Kidney (tissue), 14 donors: Measurements from ENCODE around the gene PLCB4. TPM values are rescaled to one million over a fixed set of nuclear protein-coding genes. Genes with fewer than 3 reads are reported as not detected.

Source experiments
- DNase-seq, 5 donors: peaks; one replicate each; pipeline ENCODE4 v3.0.0-alpha.2; 2013 to 2020
- FAIRE-seq: peaks from 2 replicates; lab custom pipeline; 2012; peaks lifted over from hg19 to GRCh38; lab: Jason Lieb, UNC
- H3K27ac ChIP-seq, 2 donors: one replicate each; pipeline ENCODE4 v1.7.0; 2013; ENCODE audit warnings: low read depth in 2 of 2, low read length in 2 of 2, inconsistent platforms in 1 of 2
- H3K27me3 ChIP-seq: one replicate; pipeline ENCODE4 v1.7.1; 2013; ENCODE audit warnings: low read length, inconsistent platforms; ENCODE audit not compliant: control insufficient read depth, insufficient read depth
- H3K36me3 ChIP-seq, 3 donors: one replicate each; pipeline versions ENCODE4 v1.7.0 to v1.7.1; 2013; ENCODE audit warnings: low read length in 3 of 3, control low read depth in 1 of 3, inconsistent platforms in 1 of 3; ENCODE audit not compliant: insufficient read depth in 3 of 3, control insufficient read depth in 2 of 3
- H3K4me1 ChIP-seq, 3 donors: one replicate each; pipeline versions ENCODE4 v1.7.0 to v1.7.1; 2013; ENCODE audit warnings: low read length in 3 of 3, inconsistent platforms in 1 of 3, low read depth in 1 of 3; ENCODE audit not compliant: control insufficient read depth in 2 of 3, insufficient read depth in 2 of 3
- H3K4me3 ChIP-seq, 3 donors: one replicate each; pipeline versions ENCODE4 v1.7.0 to v1.8.1; 2013; ENCODE audit warnings: low read length in 3 of 3, control low read depth in 1 of 3, inconsistent platforms in 1 of 3
- H3K9ac ChIP-seq, 3 donors: one replicate each; pipeline versions ENCODE4 v1.7.0 to v1.7.1; 2013; ENCODE audit warnings: low read length in 3 of 3, control low read depth in 1 of 3, inconsistent platforms in 1 of 3
- H3K9me3 ChIP-seq, 3 donors: one replicate each; pipeline versions ENCODE4 v1.7.0 to v1.7.1; 2013; ENCODE audit warnings: low read length in 3 of 3, control low read depth in 1 of 3, inconsistent platforms in 1 of 3; ENCODE audit not compliant: control insufficient read depth in 2 of 3, insufficient read depth in 1 of 3
- CTCF ChIP-seq: IDR thresholded peaks from 3 replicates; pipeline ENCODE4 v1.5.1; 2012; ENCODE audit warnings: mild to moderate bottlenecking, moderate library complexity, borderline replicate concordance; ENCODE audit not compliant: insufficient read depth; ENCODE audit errors: extremely low read depth
- intact Hi-C: fragments of 100-400 bp; cut with DNase I; formaldehyde crosslinking; loops from one replicate; pipeline ENCODE4 v1.11.1; 2022
- polyA plus RNA-seq: library from polyadenylated mRNA; stranded (reverse); fragments of 350-450 nt; fragmentation: Illumina TruSeq; extraction: RNeasy Lipid Tissue Mini Kit (QIAGEN cat#74804); gene quantifications from one replicate; pipeline ENCODE4 v1.2.3, GENCODE V29; 2014; ENCODE audit warnings: low read depth, low replicate concordance; ENCODE audit not compliant: insufficient read depth
- total RNA-seq: library from RNA; stranded (reverse); fragmentation: NEBNext Ultra II Directional; extraction: Animal tissue kit (Norgen Biotek cat#: 25700); gene quantifications from one replicate; pipeline ENCODE4 v1.2.1, GENCODE V29; 2021
- donor health status: control.
- donor health status: control.
- donor health status: control.
- donor health status: control.
- donor health status: control.
- donor health status: DM: yes; HTN: yes; CAD: no.
- donor health status: Normal renal cell carcinoma (clear cell type).

Gene PLCB4
- total and polyA plus RNA-seq, 2 donors from 2014 or later: 2.8 to 17.7 TPM

DNA sequence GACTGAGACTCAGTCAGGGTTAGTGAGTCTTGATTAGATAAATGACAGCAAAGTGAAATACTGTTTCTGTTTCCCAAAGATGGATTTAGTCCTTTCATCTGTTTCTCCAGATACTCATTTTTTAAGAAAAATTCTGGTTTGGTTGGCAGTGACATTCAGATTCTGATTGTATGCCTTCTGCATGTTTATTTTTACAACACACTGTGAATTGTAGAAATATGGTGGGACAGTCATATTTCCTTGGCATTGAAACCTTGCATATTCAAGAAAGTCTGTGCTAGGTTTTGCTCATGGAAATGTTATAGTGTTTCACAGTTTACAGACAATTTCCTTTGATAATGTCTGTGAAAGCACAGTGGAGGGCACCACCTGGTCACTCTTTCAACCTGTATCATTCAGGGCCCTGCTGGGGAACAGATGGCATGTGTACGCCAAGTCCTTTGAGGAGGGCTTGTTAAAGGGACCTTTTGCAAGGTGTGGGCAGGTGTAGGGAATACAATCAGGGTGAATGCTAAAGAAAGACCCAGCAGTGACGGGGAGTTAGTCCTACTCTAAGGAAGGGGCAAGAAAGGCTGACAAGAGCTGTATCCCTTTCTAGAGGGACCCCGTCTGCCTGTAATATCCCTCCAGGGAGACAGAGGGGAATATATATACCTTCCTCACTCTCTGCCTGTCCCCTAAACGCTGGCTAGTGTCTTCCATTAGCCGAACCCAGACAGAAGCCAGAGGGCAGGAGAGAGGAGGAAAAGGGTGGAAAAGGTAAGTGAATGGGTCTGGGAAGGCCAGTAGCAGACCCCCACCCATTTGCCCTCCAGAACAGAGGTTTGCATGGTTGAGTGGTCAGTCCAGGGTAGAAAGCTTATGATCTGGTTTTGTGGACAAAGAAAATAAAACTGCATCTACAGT lies 10.2 kb downstream of the PLCB4 start:
- Histone ChIP-seq H3K9me3 (no peaks in the 10 kb centered on the region), H3K4me1 (peaks cover 0 to 1% (median 0%) of the 10 kb centered on the region in 3 donors), H3K9ac (no peak overlapping the region), H3K36me3 (no peaks in the 10 kb centered on the region), H3K27me3 (no peaks in the 10 kb centered on the region), H3K4me3 (no peak overlapping the region), H3K27ac (no peak overlapping the region)
- FAIRE-seq (no peak), DNase-seq (no peak)
- intact Hi-C loops: no loop called here
- no peak for TF ChIP-seq CTCF

DNA sequence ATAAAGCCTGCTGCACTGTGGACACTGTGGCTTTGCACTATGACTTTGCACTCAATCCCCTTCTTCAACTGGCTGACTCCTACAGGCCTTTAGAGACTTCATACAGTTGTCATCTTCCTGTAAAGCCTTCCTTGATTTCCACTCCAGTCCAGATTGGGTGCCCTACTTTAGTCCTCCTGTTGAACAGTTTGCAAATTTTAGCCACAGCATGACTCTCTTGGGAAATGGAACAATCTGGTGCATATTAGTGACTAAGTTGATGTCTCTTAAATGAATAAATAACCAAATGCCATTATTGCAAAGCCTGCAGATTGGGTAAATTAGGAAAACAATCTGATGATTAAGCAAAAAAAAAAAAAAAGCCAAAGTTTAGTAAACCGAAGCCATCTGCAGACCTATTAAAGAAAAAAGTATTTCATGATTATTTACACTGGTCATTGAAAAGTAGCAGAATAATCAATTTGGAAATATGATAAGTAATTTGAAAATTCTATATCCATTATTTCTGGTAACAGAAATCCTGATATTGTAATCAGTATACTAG lies 12.6 kb downstream of the PLCB4 start:
- Histone ChIP-seq H3K9ac (no peak overlapping the region), H3K27ac (no peak overlapping the region), H3K4me3 (no peak overlapping the region), H3K27me3 (no peaks in the 10 kb centered on the region), H3K4me1 (no peaks in the 10 kb centered on the region), H3K36me3 (no peaks in the 10 kb centered on the region), H3K9me3 (no peaks in the 10 kb centered on the region)
- intact Hi-C loops: no loop called here
- TF ChIP-seq CTCF: no peak
- DNase-seq: no peak
- peak; percentile 56 for FAIRE-seq

- Histone ChIP-seq H3K4me3 (no peak overlapping the region), H3K4me1 (no peaks in the 10 kb centered on the region), H3K27ac (no peak overlapping the region), H3K9me3 (no peaks in the 10 kb centered on the region), H3K27me3 (no peaks in the 10 kb centered on the region), H3K36me3 (no peaks in the 10 kb centered on the region), H3K9ac (no peak overlapping the region)
- intact Hi-C loops: no loop called here
- FAIRE-seq: no peak
- TF ChIP-seq CTCF: no peak
- DNase-seq: no peak
Observed at GRCh38 chr20:9082741-9083140, 13.9 kb downstream of the PLCB4 start.
